DOHH2 (cell line): ENCODE results near the gene TSPO.

Experiments
- EZH2phosphoT487 ChIP-seq: fragments of 200-600 bp; sonication (generic); IDR thresholded peaks from 2 replicates; pipeline ENCODE4 v1.6.1; 2017; ENCODE audit warnings: borderline replicate concordance, mild to moderate bottlenecking, antibody characterized with exemption, low read length, moderate library complexity, mixed read lengths
- TF ChIP-seq, protein P1 (sequence below): fragments of 200-600 bp; sonication (generic); IDR thresholded peaks from one replicate; pipeline ENCODE4 v1.5.1; 2014; ENCODE audit warnings: antibody characterized with exemption, mild to moderate bottlenecking, low read depth, low read length; ENCODE audit not compliant: poor library complexity, severe bottlenecking

DNA sequence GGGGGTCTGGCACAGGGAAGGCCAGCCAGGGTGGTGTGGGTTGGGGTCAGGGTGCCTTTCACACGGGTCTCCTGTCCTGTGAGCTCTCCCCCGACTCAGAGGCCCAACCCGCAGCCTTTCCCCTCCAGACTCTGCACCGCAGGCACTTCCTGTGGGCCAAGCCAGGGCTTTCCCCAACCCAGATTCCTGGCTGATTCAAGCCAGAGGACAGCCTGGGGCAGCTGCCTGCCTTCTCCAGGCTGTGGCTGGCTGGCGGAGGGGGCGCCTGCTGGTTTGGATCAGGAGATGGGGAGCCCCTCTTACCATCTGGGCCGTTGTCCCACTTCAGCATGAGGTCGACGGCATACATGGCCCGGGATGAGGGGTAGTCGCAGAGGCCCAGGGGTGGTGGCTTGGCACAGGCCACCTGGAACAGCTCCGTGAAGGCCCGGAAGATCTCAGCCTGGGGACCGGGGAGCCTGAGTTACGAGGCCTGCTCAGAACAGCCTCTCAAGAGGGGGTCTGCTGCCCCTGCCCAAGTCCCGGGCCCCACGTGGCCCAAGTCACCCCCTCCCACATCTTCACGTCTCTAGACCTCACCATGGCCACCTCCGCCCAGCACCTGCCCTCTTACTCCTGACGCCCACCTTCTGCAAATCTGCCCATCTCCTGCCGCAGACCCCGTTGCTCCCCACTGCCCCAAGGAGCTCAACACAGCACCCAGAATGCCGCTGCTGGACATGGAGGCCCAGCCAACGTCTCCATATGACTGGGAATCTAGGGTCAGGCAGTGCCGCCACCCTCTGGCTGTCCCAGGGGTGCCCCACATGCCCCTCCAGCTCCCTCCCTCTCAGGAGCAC lies 17.3 kb downstream of the TSPO start:
- TF ChIP-seq, protein P1, sequence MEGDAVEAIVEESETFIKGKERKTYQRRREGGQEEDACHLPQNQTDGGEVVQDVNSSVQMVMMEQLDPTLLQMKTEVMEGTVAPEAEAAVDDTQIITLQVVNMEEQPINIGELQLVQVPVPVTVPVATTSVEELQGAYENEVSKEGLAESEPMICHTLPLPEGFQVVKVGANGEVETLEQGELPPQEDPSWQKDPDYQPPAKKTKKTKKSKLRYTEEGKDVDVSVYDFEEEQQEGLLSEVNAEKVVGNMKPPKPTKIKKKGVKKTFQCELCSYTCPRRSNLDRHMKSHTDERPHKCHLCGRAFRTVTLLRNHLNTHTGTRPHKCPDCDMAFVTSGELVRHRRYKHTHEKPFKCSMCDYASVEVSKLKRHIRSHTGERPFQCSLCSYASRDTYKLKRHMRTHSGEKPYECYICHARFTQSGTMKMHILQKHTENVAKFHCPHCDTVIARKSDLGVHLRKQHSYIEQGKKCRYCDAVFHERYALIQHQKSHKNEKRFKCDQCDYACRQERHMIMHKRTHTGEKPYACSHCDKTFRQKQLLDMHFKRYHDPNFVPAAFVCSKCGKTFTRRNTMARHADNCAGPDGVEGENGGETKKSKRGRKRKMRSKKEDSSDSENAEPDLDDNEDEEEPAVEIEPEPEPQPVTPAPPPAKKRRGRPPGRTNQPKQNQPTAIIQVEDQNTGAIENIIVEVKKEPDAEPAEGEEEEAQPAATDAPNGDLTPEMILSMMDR = no peak
- TF ChIP-seq EZH2phosphoT487 = no peak
